HepG2 (cell line): ENCODE data around the gene COQ10B. TPM values are rescaled to one million over a fixed set of nuclear protein-coding genes. Genes with fewer than 3 reads are reported as not detected.

Experiments
- EHMT2 ChIP-seq: fragments of 200-600 bp; sonication (generic); IDR thresholded peaks from 2 replicates; pipeline ENCODE4 v1.7.0; 2017; ENCODE audit warnings: antibody characterized with exemption, low read depth, low read length, borderline replicate concordance
- FOXA3 ChIP-seq: IDR thresholded peaks from 2 replicates; pipeline ENCODE4 v1.6.1; 2016; ENCODE audit warnings: missing genetic modification reagents, missing compliant biosample characterization
- MYC ChIP-seq: sonication (generic); formaldehyde crosslinking; IDR thresholded peaks from 2 replicates; pipeline ENCODE4 v1.9.0; 2021; ENCODE audit warnings: missing genetic modification reagents, borderline replicate concordance
- NFE2 ChIP-seq: sonication (generic); formaldehyde crosslinking; IDR thresholded peaks from 2 replicates; pipeline ENCODE4 v1.4.0; 2020; ENCODE audit warnings: missing genetic modification reagents
- NFE2L1 ChIP-seq: sonication (generic); formaldehyde crosslinking; IDR thresholded peaks from 2 replicates; pipeline ENCODE4 v1.4.0; 2020; ENCODE audit warnings: missing genetic modification reagents, mild to moderate bottlenecking, borderline replicate concordance
- NFYB ChIP-seq: sonication (generic); formaldehyde crosslinking; IDR thresholded peaks from 2 replicates; pipeline ENCODE4 v1.4.0; 2020; ENCODE audit warnings: missing genetic modification reagents
- PRDM15 ChIP-seq: sonication (generic); formaldehyde crosslinking; IDR thresholded peaks from 2 replicates; pipeline ENCODE4 v1.4.0; 2020; ENCODE audit warnings: missing genetic modification reagents
- PRPF4 ChIP-seq: fragments of 200-400 bp; formaldehyde crosslinking; IDR thresholded peaks from 2 replicates; pipeline ENCODE4 v1.6.1; 2016; ENCODE audit warnings: low read length, low read depth; ENCODE audit not compliant: poor library complexity, severe bottlenecking
- RCOR2 ChIP-seq: IDR thresholded peaks from 2 replicates; pipeline ENCODE4 v1.6.1; 2016; ENCODE audit warnings: missing biosample characterization, missing genetic modification reagents
- RERE ChIP-seq: IDR thresholded peaks from 2 replicates; pipeline ENCODE4 v1.6.1; 2016; ENCODE audit warnings: low read depth, missing genetic modification reagents, missing compliant biosample characterization
- SALL2 ChIP-seq: sonication (generic); formaldehyde crosslinking; IDR thresholded peaks from 2 replicates; pipeline ENCODE4 v1.8.1; 2023; ENCODE audit warnings: mild to moderate bottlenecking, missing genetic modification reagents, inconsistent platforms
- ZBTB1 ChIP-seq: sonication (generic); formaldehyde crosslinking; IDR thresholded peaks from 2 replicates; pipeline ENCODE4 v1.4.0; 2020; ENCODE audit warnings: missing genetic modification reagents, borderline replicate concordance
- ZFP1 ChIP-seq: IDR thresholded peaks from 2 replicates; pipeline ENCODE4 v1.6.1; 2016
- ZNF296 ChIP-seq: sonication (generic); formaldehyde crosslinking; conservative IDR thresholded peaks from 2 replicates; pipeline ENCODE4 v1.5.0; 2020; ENCODE audit warnings: mild to moderate bottlenecking, missing genetic modification reagents
- ZNF329 ChIP-seq: sonication (generic); formaldehyde crosslinking; IDR thresholded peaks from 2 replicates; pipeline ENCODE4 v1.9.0; 2021; ENCODE audit warnings: low read depth, mild to moderate bottlenecking, missing genetic modification reagents
- ZNF503 ChIP-seq: sonication (generic); formaldehyde crosslinking; IDR thresholded peaks from 2 replicates; pipeline ENCODE4 v1.4.0; 2020; ENCODE audit warnings: missing genetic modification reagents
- ZNF878 ChIP-seq: sonication (generic); formaldehyde crosslinking; IDR thresholded peaks from 2 replicates; pipeline ENCODE4 v1.8.1; 2023; ENCODE audit warnings: mild to moderate bottlenecking, missing genetic modification reagents, moderate library complexity
- ZZZ3 ChIP-seq: sonication (generic); formaldehyde crosslinking; IDR thresholded peaks from 2 replicates; pipeline ENCODE4 v1.4.0; 2020; ENCODE audit warnings: missing genetic modification reagents, mild to moderate bottlenecking, borderline replicate concordance
- polyA plus RNA-seq, 8 experiments: library from polyadenylated mRNA; depleted of rRNA in 3 of 8; stranded (reverse) in 7 of 8; unstranded in 1 of 8; fragments of >200 nt; fragmentation: Illumina TruSeq in 4 of 8; extraction: Trizol in 4 of 8; gene quantifications; 2 replicates each; pipeline versions ENCODE4 v1.2.1 to v1.2.3, GENCODE V29; 2011 to 2016; ENCODE audit warnings: low read depth in 4 of 8, missing spikeins in 1 of 8, mixed read lengths in 1 of 8; ENCODE audit not compliant: insufficient read depth in 1 of 8
- total RNA-seq, 5 experiments: library from RNA; depleted of rRNA; stranded (reverse); fragments of >200 nt; fragmentation: Illumina TruSeq; extraction: Trizol; gene quantifications; 2 replicates each; pipeline ENCODE4 v1.2.3, GENCODE V29; 2016; ENCODE audit warnings: low read depth in 1 of 5

The COQ10B gene
- total and polyA plus RNA-seq, 2 of the 13 experiments (the other 11 are each of a cell fraction or from before 2014, with no cell fraction given) = 4.6 to 34.9 TPM

GRCh38 chr2:197499594-197500502 lies 46.5 kb downstream of the COQ10B start, which contains the start of the genes HSPD1 and HSPE1 (continued):
- peak; percentile 57; the same call in 1 of the 2 replicates for TF ChIP-seq PRDM15
- TF ChIP-seq ZZZ3 (CRISPR knock-in tag) = peak; percentile 96
- peak; percentile 83 for TF ChIP-seq NFYB (CRISPR knock-in tag)
- peak; percentile 66; the same call in 1 of the 2 replicates for TF ChIP-seq ZFP1 (CRISPR knock-in tag)
- peak; percentile 90 for TF ChIP-seq ZNF329 (CRISPR knock-in tag)
- TF ChIP-seq RERE (CRISPR knock-in tag) = no peak; the same call in 1 of the 2 replicates
- TF ChIP-seq ZNF296 = peak; percentile 90
- TF ChIP-seq FOXA3 (CRISPR knock-in tag) = peak; percentile 69
- TF ChIP-seq ZBTB1 (CRISPR knock-in tag) = peak; percentile 60; the same call in 1 of the 2 replicates
- TF ChIP-seq NFE2L1 (CRISPR knock-in tag) = peak; percentile 71; the same call in 1 of the 2 replicates
- peak; percentile 99 for TF ChIP-seq MYC (CRISPR knock-in tag)
- peak; percentile 50; the same call in 1 of the 2 replicates for TF ChIP-seq NFE2 (CRISPR knock-in tag)
- TF ChIP-seq RCOR2 (CRISPR knock-in tag) = peak; percentile 80
- no peak for TF ChIP-seq EHMT2
- peak; percentile 96 for TF ChIP-seq ZNF503 (CRISPR knock-in tag)
- peak; percentile 97 for TF ChIP-seq SALL2 (CRISPR knock-in tag)
- TF ChIP-seq ZNF878 (CRISPR knock-in tag) = peak; percentile 99
- no peak for TF ChIP-seq PRPF4
